Measurements from ENCODE around the gene CHST15. TPM values are rescaled to one million over a fixed set of nuclear protein-coding genes. Genes with fewer than 3 reads are reported as not detected.

The CHST15 gene
- total RNA-seq, 2 experiments from 2014 or later: 14.7 to 26.4 TPM

GRCh38 chr10:124077208-124077993, 16.0 kb downstream of the CHST15 start:
- Histone ChIP-seq H3K36me3 (ENCODE audit: insufficient read depth, low read length) (peaks cover 6% of the 10 kb centered on the region), H3K9me2 (ENCODE audit: insufficient read depth, low read length) (no peaks in the 10 kb centered on the region), H3K27ac (ENCODE audit: low read depth, low read length, poor library complexity, severe bottlenecking) (peak overlapping the region; percentile 92), H3K4me2 (ENCODE audit: low read length) (peak overlapping the region; percentile 69), H3K4me1 (ENCODE audit: insufficient read depth, low read length, poor library complexity, severe bottlenecking) (peaks cover 98% of the 10 kb centered on the region), H3K4me3 (ENCODE audit: low read depth, low read length, poor library complexity, severe bottlenecking) (no peak overlapping the region), H3K9me3 (ENCODE audit: low read length) (no peaks in the 10 kb centered on the region), H2AFZ (ENCODE audit: low read length) (no peak overlapping the region), H3K79me2 (ENCODE audit: insufficient read depth, low read depth, low read length) (peaks cover 43% of the 10 kb centered on the region; the same call in 1 of the 2 replicates), H4K20me1 (ENCODE audit: insufficient read depth, low read length) (no peaks in the 10 kb centered on the region)
- intact Hi-C loops (cut with micrococcal nuclease; ENCODE audit: unreplicated experiment): no loop called here
- ChIA-PET POLR2A (interaction anchor here (0.5 to 7.1 kb wide), 10 partner anchors 11 to 912 kb away, joined by 3 to 54 read pairs (median 5); no protein-coding TSS in a partner anchor), CTCF (ENCODE audit: unreplicated experiment) (interaction anchor here (1.0 to 1.1 kb wide), 3 partner anchors 11 to 30 kb away, joined by 3 to 4 read pairs (median 3); no protein-coding TSS in a partner anchor)
- TF ChIP-seq EZH2phosphoT487 (IDR thresholded peaks at IDR 0.05; ENCODE audit: borderline replicate concordance, low read depth, low read length): no peak
- no peak for DNase-seq (ENCODE audit: low spot score)
- no TSS peak for BruUV-seq (replicated peaks)

DNA sequence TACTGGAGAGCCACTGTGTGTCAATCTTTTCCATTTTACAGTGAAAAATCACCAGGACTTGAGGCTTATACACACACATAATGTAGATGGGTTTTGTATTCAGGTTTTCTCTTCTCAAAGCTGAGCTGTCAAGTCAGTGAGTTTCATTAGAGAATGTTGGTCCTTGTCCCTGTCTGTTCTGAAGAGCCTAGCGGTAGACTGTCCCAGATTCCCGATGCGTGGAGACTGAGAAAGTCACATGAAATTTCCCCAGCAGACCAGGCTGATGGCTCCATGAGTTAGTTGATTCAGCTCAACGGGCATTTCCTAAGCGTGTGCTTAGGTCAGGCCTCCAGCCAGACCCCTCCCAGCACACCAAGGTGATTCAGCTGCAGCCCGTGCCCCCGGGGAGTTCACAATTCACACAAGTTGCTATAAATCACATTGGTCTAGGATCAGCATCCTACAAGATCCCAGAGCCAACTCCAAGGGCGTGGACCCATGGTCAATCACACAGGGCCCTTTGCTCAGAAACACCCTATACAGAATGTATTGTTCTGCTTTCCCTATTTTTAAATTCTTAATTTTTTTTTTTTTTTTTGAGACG, 17.2 kb downstream of the CHST15 start:
- intact Hi-C loops (cut with micrococcal nuclease; ENCODE audit: unreplicated experiment): no loop called here
- Histone ChIP-seq H3K4me3 (ENCODE audit: low read depth, low read length, poor library complexity, severe bottlenecking) (no peak overlapping the region), H3K79me2 (ENCODE audit: insufficient read depth, low read depth, low read length) (peaks cover 34% of the 10 kb centered on the region; the same call in 1 of the 2 replicates), H3K9me2 (ENCODE audit: insufficient read depth, low read length) (no peaks in the 10 kb centered on the region), H3K27ac (ENCODE audit: low read depth, low read length, poor library complexity, severe bottlenecking) (peak overlapping the region; percentile 88), H3K4me1 (ENCODE audit: insufficient read depth, low read length, poor library complexity, severe bottlenecking) (peaks cover 98% of the 10 kb centered on the region), H3K36me3 (ENCODE audit: insufficient read depth, low read length) (no peaks in the 10 kb centered on the region), H3K9me3 (ENCODE audit: low read length) (no peaks in the 10 kb centered on the region), H3K4me2 (ENCODE audit: low read length) (peak overlapping the region; percentile 86), H2AFZ (ENCODE audit: low read length) (no peak overlapping the region), H4K20me1 (ENCODE audit: insufficient read depth, low read length) (no peaks in the 10 kb centered on the region)
- no peak for TF ChIP-seq EZH2phosphoT487 (IDR thresholded peaks at IDR 0.05; ENCODE audit: borderline replicate concordance, low read depth, low read length)
- TF ChIP-seq, protein P1, sequence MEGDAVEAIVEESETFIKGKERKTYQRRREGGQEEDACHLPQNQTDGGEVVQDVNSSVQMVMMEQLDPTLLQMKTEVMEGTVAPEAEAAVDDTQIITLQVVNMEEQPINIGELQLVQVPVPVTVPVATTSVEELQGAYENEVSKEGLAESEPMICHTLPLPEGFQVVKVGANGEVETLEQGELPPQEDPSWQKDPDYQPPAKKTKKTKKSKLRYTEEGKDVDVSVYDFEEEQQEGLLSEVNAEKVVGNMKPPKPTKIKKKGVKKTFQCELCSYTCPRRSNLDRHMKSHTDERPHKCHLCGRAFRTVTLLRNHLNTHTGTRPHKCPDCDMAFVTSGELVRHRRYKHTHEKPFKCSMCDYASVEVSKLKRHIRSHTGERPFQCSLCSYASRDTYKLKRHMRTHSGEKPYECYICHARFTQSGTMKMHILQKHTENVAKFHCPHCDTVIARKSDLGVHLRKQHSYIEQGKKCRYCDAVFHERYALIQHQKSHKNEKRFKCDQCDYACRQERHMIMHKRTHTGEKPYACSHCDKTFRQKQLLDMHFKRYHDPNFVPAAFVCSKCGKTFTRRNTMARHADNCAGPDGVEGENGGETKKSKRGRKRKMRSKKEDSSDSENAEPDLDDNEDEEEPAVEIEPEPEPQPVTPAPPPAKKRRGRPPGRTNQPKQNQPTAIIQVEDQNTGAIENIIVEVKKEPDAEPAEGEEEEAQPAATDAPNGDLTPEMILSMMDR (conservative IDR thresholded peaks at IDR 0.05; ENCODE audit: low read length): no peak
- no TSS peak for BruUV-seq (replicated peaks)
- CTCF ChIA-PET (ENCODE audit: unreplicated experiment): interaction anchor here (1.1 kb wide), 1 partner anchor 13 kb away, joined by 3 read pairs; no protein-coding TSS in a partner anchor
- POLR2A ChIA-PET: interaction anchor here (1.4 to 7.1 kb wide), 5 partner anchors 7 to 31 kb away, joined by 4 to 56 read pairs (median 17); partner anchors contain the start of gene CHST15
- DNase-seq (ENCODE audit: low spot score): no peak

GRCh38 chr10:124075231-124075955, 18.0 kb downstream of the CHST15 start:
- Histone ChIP-seq H3K4me2 (ENCODE audit: low read length) (peak overlapping the region; percentile 86), H3K9me2 (ENCODE audit: insufficient read depth, low read length) (no peaks in the 10 kb centered on the region), H3K79me2 (ENCODE audit: insufficient read depth, low read depth, low read length) (peaks cover 34% of the 10 kb centered on the region; the same call in 1 of the 2 replicates), H3K27ac (ENCODE audit: low read depth, low read length, poor library complexity, severe bottlenecking) (peak overlapping the region; percentile 88), H3K36me3 (ENCODE audit: insufficient read depth, low read length) (no peaks in the 10 kb centered on the region), H3K4me3 (ENCODE audit: low read depth, low read length, poor library complexity, severe bottlenecking) (peak overlapping the region; percentile 25), H3K9me3 (ENCODE audit: low read length) (no peaks in the 10 kb centered on the region), H3K4me1 (ENCODE audit: insufficient read depth, low read length, poor library complexity, severe bottlenecking) (peaks cover 98% of the 10 kb centered on the region), H2AFZ (ENCODE audit: low read length) (peak overlapping the region; percentile 30; the same call in 1 of the 2 replicates), H4K20me1 (ENCODE audit: insufficient read depth, low read length) (no peaks in the 10 kb centered on the region)
- BruUV-seq (replicated peaks): no TSS peak
- TF ChIP-seq, protein P1 (conservative IDR thresholded peaks at IDR 0.05; ENCODE audit: low read length): no peak
- no peak for TF ChIP-seq EZH2phosphoT487 (IDR thresholded peaks at IDR 0.05; ENCODE audit: borderline replicate concordance, low read depth, low read length)
- intact Hi-C loops (cut with micrococcal nuclease; ENCODE audit: unreplicated experiment): no loop called here
- CTCF ChIA-PET (ENCODE audit: unreplicated experiment): interaction anchor here (0.7 to 1.9 kb wide), 3 partner anchors 10 to 29 kb away, joined by 3 to 4 read pairs (median 3); no protein-coding TSS in a partner anchor
- POLR2A ChIA-PET: interaction anchor here (0.9 to 7.1 kb wide), 8 partner anchors 8 to 58 kb away, joined by 3 to 56 read pairs (median 5); partner anchors contain the start of gene CHST15
- DNase-seq (ENCODE audit: low spot score): peak; percentile 48
